ENCODE measurements around the gene FLRT2.

DNA sequence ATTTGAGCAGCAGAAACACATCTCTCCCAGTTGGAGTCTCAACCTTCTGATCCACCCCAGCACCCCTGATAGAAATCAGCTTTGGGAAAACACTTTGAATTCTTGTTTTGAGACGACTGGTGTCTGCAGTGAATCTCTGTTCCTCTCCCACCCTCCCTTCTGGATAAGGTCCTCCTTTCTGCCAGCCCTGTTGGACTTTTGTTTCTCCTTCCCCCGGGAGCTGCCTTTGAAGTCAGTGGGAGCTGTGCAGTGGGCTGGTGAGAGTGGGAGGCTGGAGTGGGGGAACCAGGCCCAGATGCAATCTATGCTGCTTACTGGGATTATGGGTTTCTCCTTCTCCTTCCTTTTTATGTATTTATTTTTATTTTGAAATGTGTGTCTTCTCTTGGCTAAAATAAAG, 49.0 kb downstream of the FLRT2 start:
- no peak for TF ChIP-seq POLR2A (IDR thresholded peaks at IDR 0.05)
- TF ChIP-seq, protein P1, sequence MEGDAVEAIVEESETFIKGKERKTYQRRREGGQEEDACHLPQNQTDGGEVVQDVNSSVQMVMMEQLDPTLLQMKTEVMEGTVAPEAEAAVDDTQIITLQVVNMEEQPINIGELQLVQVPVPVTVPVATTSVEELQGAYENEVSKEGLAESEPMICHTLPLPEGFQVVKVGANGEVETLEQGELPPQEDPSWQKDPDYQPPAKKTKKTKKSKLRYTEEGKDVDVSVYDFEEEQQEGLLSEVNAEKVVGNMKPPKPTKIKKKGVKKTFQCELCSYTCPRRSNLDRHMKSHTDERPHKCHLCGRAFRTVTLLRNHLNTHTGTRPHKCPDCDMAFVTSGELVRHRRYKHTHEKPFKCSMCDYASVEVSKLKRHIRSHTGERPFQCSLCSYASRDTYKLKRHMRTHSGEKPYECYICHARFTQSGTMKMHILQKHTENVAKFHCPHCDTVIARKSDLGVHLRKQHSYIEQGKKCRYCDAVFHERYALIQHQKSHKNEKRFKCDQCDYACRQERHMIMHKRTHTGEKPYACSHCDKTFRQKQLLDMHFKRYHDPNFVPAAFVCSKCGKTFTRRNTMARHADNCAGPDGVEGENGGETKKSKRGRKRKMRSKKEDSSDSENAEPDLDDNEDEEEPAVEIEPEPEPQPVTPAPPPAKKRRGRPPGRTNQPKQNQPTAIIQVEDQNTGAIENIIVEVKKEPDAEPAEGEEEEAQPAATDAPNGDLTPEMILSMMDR (IDR thresholded peaks at IDR 0.05), result no peak
